ENCODE data around the gene CDK3.

Gene CDK3

GRCh38 chr17:75980188-75981018 is 20.3 kb upstream of the CDK3 start:
- peaks cover 7% of the 10 kb centered on the region for H3K36me3 Mint-ChIP-seq
- H3K4me3 Mint-ChIP-seq: peak overlapping the region; percentile 98
- peak overlapping the region; percentile 100 for H3K27ac Mint-ChIP-seq
- ATAC-seq: no peak
- no peaks in the 10 kb centered on the region for H3K27me3 Mint-ChIP-seq
- H3K4me1 Mint-ChIP-seq: peaks cover 24% of the 10 kb centered on the region
- no peaks in the 10 kb centered on the region for H3K9me3 Mint-ChIP-seq

DNA sequence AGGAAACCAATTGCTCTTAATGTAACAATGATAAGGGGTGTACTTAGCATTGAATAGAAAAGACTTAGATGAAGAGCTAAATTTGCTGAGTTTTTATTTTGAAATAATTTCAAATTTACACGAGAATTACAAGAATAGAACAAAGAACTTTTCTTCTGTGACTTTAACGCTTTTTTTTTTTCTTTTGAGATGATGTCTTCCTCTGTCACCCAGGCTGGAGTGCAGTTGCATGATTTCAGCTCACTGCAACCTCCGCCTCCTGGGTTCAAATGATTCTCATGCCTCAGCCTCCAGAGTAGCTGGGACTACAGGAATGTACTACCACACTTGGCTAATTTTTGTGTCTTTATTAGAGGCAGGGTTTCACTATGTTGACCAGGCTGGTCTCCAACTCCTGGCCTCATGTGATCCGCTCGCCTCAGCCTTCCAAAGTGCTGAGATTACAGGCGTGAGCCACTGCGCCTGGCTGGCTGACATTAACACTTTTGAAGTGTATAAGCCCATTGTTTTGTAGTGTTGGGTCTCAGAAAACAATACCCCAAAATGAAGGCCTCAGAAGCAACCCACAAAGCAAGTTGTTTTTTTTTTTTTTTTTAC is 19.5 kb upstream of the CDK3 start:
- peak overlapping the region; percentile 98 for H3K4me3 Mint-ChIP-seq
- peak overlapping the region; percentile 100 for H3K27ac Mint-ChIP-seq

DNA sequence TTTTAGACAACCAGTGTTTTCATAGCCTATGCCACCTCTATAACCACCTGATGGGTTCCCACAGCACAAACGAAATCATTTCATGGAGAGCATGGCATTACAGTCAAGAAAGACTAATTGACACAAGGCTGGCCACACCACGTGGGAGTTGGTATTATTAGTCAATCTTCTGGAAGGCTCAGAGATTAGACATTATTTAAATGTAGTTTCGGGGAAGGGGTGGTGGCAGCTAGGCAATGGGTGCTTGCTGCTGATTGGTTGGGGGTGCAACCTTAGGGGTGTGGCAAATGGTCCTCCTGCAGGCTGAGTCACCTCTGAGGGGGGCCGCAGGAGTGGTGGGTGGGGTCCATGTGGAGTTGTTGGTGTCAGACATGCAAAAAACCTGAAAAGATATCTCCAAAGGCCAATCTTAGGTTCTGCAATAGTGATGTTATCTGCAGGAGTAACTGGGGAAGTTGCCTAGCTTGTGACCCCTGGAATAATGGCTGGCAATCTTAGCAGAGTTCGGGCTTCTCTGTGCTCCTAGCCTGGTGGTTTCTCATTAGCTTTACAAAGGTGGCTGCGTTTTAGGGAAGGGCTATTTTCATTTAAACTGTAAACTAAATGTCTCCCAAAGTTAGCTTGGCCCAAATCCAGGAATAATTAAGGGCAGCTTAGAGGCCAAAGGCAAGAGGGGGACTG is 17.0 kb upstream of the CDK3 start:
- Mint-ChIP-seq H3K36me3 (peaks cover 6% of the 10 kb centered on the region), H3K4me3 (no peak overlapping the region), H3K4me1 (peaks cover 11% of the 10 kb centered on the region), H3K9me3 (no peaks in the 10 kb centered on the region), H3K27ac (no peak overlapping the region), H3K27me3 (no peaks in the 10 kb centered on the region)
- ATAC-seq: no peak

More for the DNA sequence above, 19.5 kb upstream of the CDK3 start:
- H3K36me3 Mint-ChIP-seq: peaks cover 4% of the 10 kb centered on the region
- peaks cover 16% of the 10 kb centered on the region for H3K4me1 Mint-ChIP-seq
- H3K27me3 Mint-ChIP-seq: no peaks in the 10 kb centered on the region
- ATAC-seq: no peak
- no peaks in the 10 kb centered on the region for H3K9me3 Mint-ChIP-seq

DNA sequence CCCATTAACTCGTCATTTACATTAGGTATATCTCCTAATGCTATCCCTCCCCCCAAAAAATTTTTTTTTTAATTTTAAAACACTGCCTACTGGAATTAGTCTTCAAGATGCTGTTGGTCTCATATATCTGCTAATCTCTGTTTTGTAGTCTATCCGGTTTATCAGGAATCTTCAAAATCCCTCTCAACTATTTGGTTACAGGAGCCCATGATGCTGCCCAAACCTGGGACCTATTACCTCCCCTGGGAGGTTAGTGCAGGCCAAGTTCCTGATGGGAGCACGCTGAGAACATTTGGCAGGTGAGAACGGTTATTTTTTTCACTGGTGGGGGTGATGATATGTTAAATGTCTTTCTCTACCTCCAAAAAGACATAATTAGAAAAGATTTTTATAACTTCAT is 14.7 kb upstream of the CDK3 start:
- no peak for ATAC-seq
- no peaks in the 10 kb centered on the region for H3K27me3 Mint-ChIP-seq
- H3K36me3 Mint-ChIP-seq: peaks cover 6% of the 10 kb centered on the region
- no peaks in the 10 kb centered on the region for H3K9me3 Mint-ChIP-seq
- H3K27ac Mint-ChIP-seq: no peak overlapping the region
- peaks cover 4% of the 10 kb centered on the region for H3K4me1 Mint-ChIP-seq
- H3K4me3 Mint-ChIP-seq: no peak overlapping the region

- H3K36me3 Mint-ChIP-seq: peaks cover 6% of the 10 kb centered on the region
- H3K27ac Mint-ChIP-seq: no peak overlapping the region
- peaks cover 9% of the 10 kb centered on the region for H3K4me1 Mint-ChIP-seq
- no peak overlapping the region for H3K4me3 Mint-ChIP-seq
- no peaks in the 10 kb centered on the region for H3K9me3 Mint-ChIP-seq
- H3K27me3 Mint-ChIP-seq: no peaks in the 10 kb centered on the region
- ATAC-seq: no peak
These were observed 13.6 kb upstream of the CDK3 start for GRCh38 chr17:75987041-75987440.

- peaks cover 12% of the 10 kb centered on the region for H3K36me3 Mint-ChIP-seq
- H3K27ac Mint-ChIP-seq: peak overlapping the region; percentile 65
These were observed 9.3 kb upstream of the CDK3 start for GRCh38 chr17:75991396-75991795.

DNA sequence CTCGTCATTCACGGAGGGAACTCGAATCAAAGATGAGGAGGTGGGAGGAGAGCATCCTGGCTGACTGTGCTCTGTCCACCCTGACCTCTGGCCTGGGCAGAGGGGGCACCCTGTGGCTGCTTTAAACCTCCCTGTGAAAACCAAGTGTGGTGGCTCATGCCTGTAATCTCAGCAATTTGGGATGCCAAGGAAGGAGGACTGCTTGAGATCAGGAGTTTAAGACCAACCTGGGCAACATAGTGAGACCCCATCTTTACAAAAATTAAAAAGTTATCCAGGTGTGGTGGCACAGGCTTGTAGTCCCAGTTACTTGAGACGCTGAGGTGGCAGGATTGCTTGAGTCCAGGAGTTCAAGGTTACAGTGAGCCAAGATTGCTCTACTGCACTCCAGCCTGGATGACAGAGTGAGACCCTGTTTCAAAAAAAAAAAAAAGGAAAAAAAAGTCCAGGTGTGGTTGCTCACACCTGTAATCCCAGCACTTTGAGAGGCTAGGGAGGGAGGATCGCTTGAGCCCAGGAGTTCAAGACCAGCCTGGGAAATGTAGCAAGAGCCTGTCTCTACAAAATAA is 5.8 kb upstream of the CDK3 start:
- Mint-ChIP-seq H3K9me3 (no peaks in the 10 kb centered on the region), H3K4me3 (no peak overlapping the region), H3K36me3 (peaks cover 6% of the 10 kb centered on the region), H3K27ac (no peak overlapping the region), H3K4me1 (peaks cover 30% of the 10 kb centered on the region), H3K27me3 (no peaks in the 10 kb centered on the region)
- ATAC-seq: no peak

More at GRCh38 chr17:75991396-75991795, 9.3 kb upstream of the CDK3 start:
- ATAC-seq: no peak
- Mint-ChIP-seq H3K4me3 (no peak overlapping the region), H3K9me3 (no peaks in the 10 kb centered on the region), H3K27me3 (no peaks in the 10 kb centered on the region), H3K4me1 (peaks cover 14% of the 10 kb centered on the region)

- Mint-ChIP-seq H3K36me3 (peaks cover 6% of the 10 kb centered on the region), H3K9me3 (no peaks in the 10 kb centered on the region), H3K4me3 (no peak overlapping the region), H3K27me3 (no peaks in the 10 kb centered on the region), H3K4me1 (peaks cover 30% of the 10 kb centered on the region), H3K27ac (no peak overlapping the region)
- no peak for ATAC-seq
These were observed 5.2 kb upstream of the CDK3 start for GRCh38 chr17:75995385-75995925.

GRCh38 chr17:75996665-75997590 is 3.7 kb upstream of the CDK3 start:
- Mint-ChIP-seq H3K27ac (peak overlapping the region; percentile 73), H3K9me3 (no peaks in the 10 kb centered on the region), H3K4me1 (peaks cover 22% of the 10 kb centered on the region), H3K36me3 (peaks cover 6% of the 10 kb centered on the region), H3K27me3 (no peaks in the 10 kb centered on the region), H3K4me3 (peak overlapping the region; percentile 10)
- ATAC-seq: peak; percentile 69

DNA sequence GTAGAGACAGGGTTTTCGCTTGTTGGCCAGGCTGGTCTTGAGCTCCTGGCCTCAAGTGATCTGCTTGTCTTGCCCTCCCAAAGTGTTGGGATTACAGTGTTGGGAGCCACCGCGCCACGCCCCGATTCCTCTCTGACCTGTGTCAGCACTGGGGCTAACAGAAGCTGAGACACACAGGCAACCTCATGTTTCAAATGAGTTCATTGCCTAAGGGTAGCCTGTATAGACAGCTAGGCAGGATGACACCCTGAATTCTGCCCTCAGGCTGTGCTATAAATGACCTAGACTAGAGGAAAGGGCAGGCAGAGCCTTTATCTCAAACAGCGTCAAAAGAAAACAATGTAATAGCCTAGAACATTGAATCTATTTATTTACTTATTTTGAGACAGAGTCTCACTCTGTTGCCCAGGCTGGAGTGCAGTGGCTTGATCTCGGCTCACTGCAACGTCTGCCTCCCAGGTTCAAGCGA is 2.3 kb upstream of the CDK3 start:
- no peak overlapping the region for H3K27ac Mint-ChIP-seq
- H3K27me3 Mint-ChIP-seq: no peaks in the 10 kb centered on the region
- no peak overlapping the region for H3K4me3 Mint-ChIP-seq
- ATAC-seq: no peak
- H3K9me3 Mint-ChIP-seq: no peaks in the 10 kb centered on the region
- H3K4me1 Mint-ChIP-seq: peaks cover 18% of the 10 kb centered on the region
- no peaks in the 10 kb centered on the region for H3K36me3 Mint-ChIP-seq

- H3K27ac Mint-ChIP-seq: no peak overlapping the region
- H3K9me3 Mint-ChIP-seq: no peaks in the 10 kb centered on the region
- peaks cover under 1% of the 10 kb centered on the region for H3K36me3 Mint-ChIP-seq
- ATAC-seq: peak; percentile 49
- no peak overlapping the region for H3K4me3 Mint-ChIP-seq
- H3K27me3 Mint-ChIP-seq: no peaks in the 10 kb centered on the region
- H3K4me1 Mint-ChIP-seq: peaks cover 19% of the 10 kb centered on the region
These were observed 470 bp upstream of the CDK3 start for GRCh38 chr17:76000016-76000754.

DNA sequence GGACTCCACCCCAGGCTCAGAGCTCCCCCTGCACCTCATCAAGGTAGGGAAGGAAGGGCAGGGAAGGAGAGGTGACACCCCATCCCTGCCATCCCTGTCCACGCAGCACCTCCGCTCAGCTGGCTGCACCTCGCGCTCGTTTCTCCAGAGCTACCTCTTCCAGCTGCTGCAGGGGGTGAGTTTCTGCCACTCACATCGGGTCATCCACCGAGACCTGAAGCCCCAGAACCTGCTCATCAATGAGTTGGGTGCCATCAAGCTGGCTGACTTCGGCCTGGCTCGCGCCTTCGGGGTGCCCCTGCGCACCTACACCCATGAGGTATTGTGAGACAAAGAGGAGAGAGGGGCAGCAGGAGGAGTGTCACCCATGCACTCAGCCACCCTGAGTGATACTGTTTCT is 1.4 kb downstream of the CDK3 start:
- Mint-ChIP-seq H3K36me3 (peaks cover 8% of the 10 kb centered on the region), H3K27me3 (no peaks in the 10 kb centered on the region), H3K9me3 (no peaks in the 10 kb centered on the region), H3K4me1 (peaks cover 17% of the 10 kb centered on the region), H3K27ac (no peak overlapping the region), H3K4me3 (no peak overlapping the region)
- no peak for ATAC-seq

GRCh38 chr17:76003915-76004314 is 3.3 kb downstream of the CDK3 start:
- H3K4me3 Mint-ChIP-seq: no peak overlapping the region
- ATAC-seq: no peak
- peaks cover 8% of the 10 kb centered on the region for H3K4me1 Mint-ChIP-seq
- H3K27me3 Mint-ChIP-seq: no peaks in the 10 kb centered on the region
- H3K27ac Mint-ChIP-seq: no peak overlapping the region
- peaks cover 8% of the 10 kb centered on the region for H3K36me3 Mint-ChIP-seq
- no peaks in the 10 kb centered on the region for H3K9me3 Mint-ChIP-seq
